H9 (cell line): ENCODE measurements around the gene FAM170A. TPM values are rescaled to one million over a fixed set of nuclear protein-coding genes. Genes with fewer than 3 reads are reported as not detected.

Experiments used
- DNase-seq: peaks from one replicate; pipeline ENCODE4 v3.0.0-alpha.2; 2017
- H2AFZ ChIP-seq: one replicate; pipeline ENCODE4 v1.6.1; 2013; ENCODE audit warnings: mild to moderate bottlenecking, low read length, control low read depth, moderate library complexity
- H2AK5ac ChIP-seq: 2 replicates; pipeline ENCODE4 v1.6.1; 2013; ENCODE audit warnings: low read length, control low read depth, mixed read lengths; ENCODE audit not compliant: insufficient read length
- H2BK120ac ChIP-seq: one replicate; pipeline ENCODE4 v1.6.1; 2013; ENCODE audit warnings: low read depth, mild to moderate bottlenecking, low read length, control low read depth, inconsistent platforms; ENCODE audit not compliant: poor library complexity, severe bottlenecking
- H2BK12ac ChIP-seq: 2 replicates; pipeline ENCODE4 v1.6.1; 2013; ENCODE audit warnings: low read length, control low read depth, mixed read lengths, low read depth; ENCODE audit not compliant: insufficient read length
- H2BK15ac ChIP-seq: 2 replicates; pipeline ENCODE4 v1.6.1; 2013; ENCODE audit warnings: low read depth, low read length, control low read depth
- H2BK20ac ChIP-seq: one replicate; pipeline ENCODE4 v1.6.1; 2013; ENCODE audit warnings: low read depth, mild to moderate bottlenecking, low read length, control low read depth, inconsistent platforms; ENCODE audit not compliant: poor library complexity, severe bottlenecking
- H2BK5ac ChIP-seq: 2 replicates; pipeline ENCODE4 v1.6.1; 2013; ENCODE audit warnings: low read length, control low read depth, mixed read lengths; ENCODE audit not compliant: insufficient read length
- H3K14ac ChIP-seq: 2 replicates; pipeline ENCODE4 v1.6.1; 2013; ENCODE audit warnings: low read length, control low read depth; ENCODE audit not compliant: insufficient read depth
- H3K18ac ChIP-seq: 2 replicates; pipeline ENCODE4 v1.6.1; 2013; ENCODE audit warnings: low read depth, mild to moderate bottlenecking, mixed read lengths, low read length, control low read depth; ENCODE audit not compliant: insufficient read length
- H3K23ac ChIP-seq: 2 replicates; pipeline ENCODE4 v1.6.1; 2013; ENCODE audit warnings: low read length, control low read depth, mixed read lengths, low read depth; ENCODE audit not compliant: insufficient read length
- H3K23me2 ChIP-seq: 2 replicates; pipeline ENCODE4 v1.6.1; 2013; ENCODE audit warnings: low read depth, mild to moderate bottlenecking, mixed read lengths, low read length, control low read depth; ENCODE audit not compliant: insufficient read length, poor library complexity, severe bottlenecking
- H3K27ac ChIP-seq: 2 replicates; pipeline ENCODE4 v1.5.1; 2013; ENCODE audit warnings: low read length, control low read depth, mixed read lengths, low read depth; ENCODE audit not compliant: insufficient read length
- H3K27me3 ChIP-seq: 2 replicates; pipeline ENCODE4 v1.6.1; 2013; ENCODE audit warnings: low read length, control low read depth, inconsistent platforms; ENCODE audit not compliant: insufficient read depth
- H3K4ac ChIP-seq: 2 replicates; pipeline ENCODE4 v1.6.1; 2013; ENCODE audit warnings: low read depth, mild to moderate bottlenecking, control low read depth, inconsistent platforms, low read length, moderate library complexity
- H3K4me1 ChIP-seq: 2 replicates; pipeline ENCODE4 v1.6.1; 2013; ENCODE audit warnings: low read length, control low read depth, inconsistent platforms; ENCODE audit not compliant: insufficient read depth
- H3K4me2 ChIP-seq: 2 replicates; pipeline ENCODE4 v1.6.1; 2013; ENCODE audit warnings: low read length, control low read depth, mixed read lengths; ENCODE audit not compliant: insufficient read length, insufficient read depth
- H3K56ac ChIP-seq: 2 replicates; pipeline ENCODE4 v1.6.1; 2013; ENCODE audit warnings: low read depth, mild to moderate bottlenecking, mixed read lengths, low read length, control low read depth; ENCODE audit not compliant: insufficient read length
- H3K79me1 ChIP-seq: 2 replicates; pipeline ENCODE4 v1.6.1; 2013; ENCODE audit warnings: low read depth, mild to moderate bottlenecking, moderate library complexity, low read length, control low read depth, inconsistent platforms; ENCODE audit not compliant: insufficient read depth, poor library complexity, severe bottlenecking
- H3K79me2 ChIP-seq: 2 replicates; pipeline ENCODE4 v1.6.1; 2013; ENCODE audit warnings: low read length, control low read depth, inconsistent platforms; ENCODE audit not compliant: insufficient read depth
- H3K9ac ChIP-seq: 2 replicates; pipeline ENCODE4 v1.6.1; 2013; ENCODE audit warnings: low read length, control low read depth, mixed read lengths; ENCODE audit not compliant: insufficient read length; ENCODE audit errors: extremely low read depth
- H3K9me3 ChIP-seq: one replicate; pipeline ENCODE4 v1.6.1; 2013; ENCODE audit warnings: low read depth, low read length, inconsistent platforms; ENCODE audit not compliant: control insufficient read depth
- H3T11ph ChIP-seq: one replicate; pipeline ENCODE4 v1.6.1; 2013; ENCODE audit warnings: mild to moderate bottlenecking, low read length, control low read depth, inconsistent platforms
- H4K20me1 ChIP-seq: one replicate; pipeline ENCODE4 v1.6.1; 2013; ENCODE audit not compliant: control insufficient read depth, insufficient read length, insufficient read depth
- H4K5ac ChIP-seq: 2 replicates; pipeline ENCODE4 v1.6.1; 2013; ENCODE audit warnings: low read depth, mild to moderate bottlenecking, mixed read lengths, low read length, control low read depth; ENCODE audit not compliant: insufficient read length
- H4K8ac ChIP-seq: replicated peaks from 2 replicates; pipeline ENCODE4 v1.6.1; 2013; ENCODE audit warnings: low read length, control low read depth, mixed read lengths, low read depth; ENCODE audit not compliant: insufficient read length
- H4K91ac ChIP-seq: 2 replicates; pipeline ENCODE4 v1.6.1; 2013; ENCODE audit warnings: low read depth, mild to moderate bottlenecking, moderate library complexity, mixed read lengths, low read length, control low read depth; ENCODE audit not compliant: insufficient read length
- H3K27ac Mint-ChIP-seq, 3 experiments: 2 replicates in 2 of 3; 3 replicates in 1 of 3; pipeline ENCODE4 v1.8.0; 2020 to 2021; ENCODE audit warnings: mixed read lengths in 3 of 3, mild to moderate bottlenecking in 1 of 3, moderate library complexity in 1 of 3
- H3K27me3 Mint-ChIP-seq: 2 replicates; pipeline ENCODE4 v1.8.0; 2021; ENCODE audit warnings: low read depth, mild to moderate bottlenecking, moderate library complexity, mixed read lengths
- H3K36me3 Mint-ChIP-seq, 3 experiments: 2 replicates in 2 of 3; 3 replicates in 1 of 3; pipeline ENCODE4 v1.8.0; 2020 to 2021; ENCODE audit warnings: low read depth in 3 of 3, mixed read lengths in 3 of 3; ENCODE audit not compliant: insufficient read depth in 1 of 3
- H3K4me1 Mint-ChIP-seq, 2 experiments: 2 replicates each; pipeline ENCODE4 v1.8.0; 2020; ENCODE audit warnings: mixed read lengths in 2 of 2
- H3K4me3 Mint-ChIP-seq, 2 experiments: 2 replicates in 1 of 2; 3 replicates in 1 of 2; pipeline ENCODE4 v1.8.0; 2020 to 2021; ENCODE audit warnings: mild to moderate bottlenecking in 2 of 2, mixed read lengths in 2 of 2, moderate library complexity in 1 of 2
- H3K9me3 Mint-ChIP-seq, 2 experiments: 2 replicates in 1 of 2; 3 replicates in 1 of 2; pipeline ENCODE4 v1.8.0; 2020; ENCODE audit warnings: mild to moderate bottlenecking in 2 of 2, mixed read lengths in 2 of 2, moderate library complexity in 1 of 2
- CTCF ChIP-seq: fragments of 200-600 bp; sonication (generic); conservative IDR thresholded peaks from 3 replicates; pipeline ENCODE4 v1.8.0; 2021; ENCODE audit warnings: antibody characterized with exemption, mild to moderate bottlenecking
- WGBS: extraction: QIAGEN DNeasy Blood & Tissue Kit; methylation state at CpG from one replicate; pipeline ENCODE4 v1.1.7; 2013; ENCODE audit warnings: missing lambda C conversion rate, low lambda C conversion rate, mixed read lengths; ENCODE audit not compliant: insufficient read length; ENCODE audit errors: extremely low coverage; 5-methylcytosine and 5-hydroxymethylcytosine counted together
- total RNA-seq: library from RNA; stranded (reverse); gene quantifications from 2 replicates; pipeline ENCODE4 v1.2.1, GENCODE V29; 2021

Gene FAM170A
- total RNA-seq, 1 experiment from 2014 or later: not detected

DNA sequence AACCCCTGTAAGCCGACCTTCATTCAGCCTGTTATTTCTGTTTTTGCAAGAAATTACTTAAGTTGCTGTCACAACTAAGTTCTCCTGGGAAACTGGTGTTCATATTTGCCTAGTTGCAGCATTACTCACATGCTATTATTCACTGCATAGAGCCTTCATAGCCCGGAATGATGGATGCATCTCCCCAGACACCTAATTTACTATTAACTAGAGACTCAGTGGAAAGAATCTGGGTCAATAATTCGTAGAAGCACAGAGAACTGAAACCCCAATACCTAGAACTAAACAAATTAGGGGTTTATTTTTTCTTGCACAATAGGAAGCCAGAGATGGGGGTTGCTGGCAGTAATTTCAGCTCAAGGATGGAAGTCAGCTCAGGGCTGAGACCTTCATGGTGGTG is 45.7 kb upstream of the FAM170A start:
- H3K4me2 ChIP-seq: no peak overlapping the region
- H3K79me2 ChIP-seq: no peaks in the 10 kb centered on the region
- H3K4ac ChIP-seq: no peak overlapping the region
- no peak for TF ChIP-seq CTCF
- H2AK5ac ChIP-seq: no peak overlapping the region
- H4K91ac ChIP-seq: no peak overlapping the region
- no peak overlapping the region for H3K14ac ChIP-seq
- H3K18ac ChIP-seq: no peak overlapping the region
- H3K9ac ChIP-seq: no peak overlapping the region
- Mint-ChIP-seq H3K4me1 (peaks cover 28 to 33% of the 10 kb centered on the region in 2 experiments), H3K27me3 (no peaks in the 10 kb centered on the region; the same call in 1 of the 2 replicates), H3K9me3 (peaks cover 2% of the 10 kb centered on the region in 2 experiments; a peak in 3 of 5 replicates), H3K27ac (no peak overlapping the region), H3K4me3 (no peak overlapping the region), H3K36me3 (peaks cover 0 to 1% (median under 1%) of the 10 kb centered on the region in 3 experiments; a peak in 2 of 7 replicates)
- no peak overlapping the region for H4K8ac ChIP-seq
- H2BK120ac ChIP-seq: no peak overlapping the region
- H2AFZ ChIP-seq: no peak overlapping the region
- no peak overlapping the region for H2BK20ac ChIP-seq
- no peak overlapping the region for H3K56ac ChIP-seq
- H3K23me2 ChIP-seq: no peaks in the 10 kb centered on the region
- H4K20me1 ChIP-seq: no peaks in the 10 kb centered on the region
- H3K27ac ChIP-seq: no peak overlapping the region
- H3K4me1 ChIP-seq: no peaks in the 10 kb centered on the region; the same call in 1 of the 2 replicates
- no peak overlapping the region for H4K5ac ChIP-seq
- no peaks in the 10 kb centered on the region for H3K9me3 ChIP-seq
- H2BK5ac ChIP-seq: no peak overlapping the region
- no peaks in the 10 kb centered on the region for H3K79me1 ChIP-seq
- H3K27me3 ChIP-seq: no peaks in the 10 kb centered on the region
- no peak overlapping the region for H3T11ph ChIP-seq
- no CpG with 5 or more reads among the region's 3 CpGs for WGBS
- DNase-seq: no peak
- no peak overlapping the region for H2BK12ac ChIP-seq
- H3K23ac ChIP-seq: no peak overlapping the region
- no peak overlapping the region for H2BK15ac ChIP-seq
